ENCODE measurements around the gene LTA4H.

LTA4H gene

DNA sequence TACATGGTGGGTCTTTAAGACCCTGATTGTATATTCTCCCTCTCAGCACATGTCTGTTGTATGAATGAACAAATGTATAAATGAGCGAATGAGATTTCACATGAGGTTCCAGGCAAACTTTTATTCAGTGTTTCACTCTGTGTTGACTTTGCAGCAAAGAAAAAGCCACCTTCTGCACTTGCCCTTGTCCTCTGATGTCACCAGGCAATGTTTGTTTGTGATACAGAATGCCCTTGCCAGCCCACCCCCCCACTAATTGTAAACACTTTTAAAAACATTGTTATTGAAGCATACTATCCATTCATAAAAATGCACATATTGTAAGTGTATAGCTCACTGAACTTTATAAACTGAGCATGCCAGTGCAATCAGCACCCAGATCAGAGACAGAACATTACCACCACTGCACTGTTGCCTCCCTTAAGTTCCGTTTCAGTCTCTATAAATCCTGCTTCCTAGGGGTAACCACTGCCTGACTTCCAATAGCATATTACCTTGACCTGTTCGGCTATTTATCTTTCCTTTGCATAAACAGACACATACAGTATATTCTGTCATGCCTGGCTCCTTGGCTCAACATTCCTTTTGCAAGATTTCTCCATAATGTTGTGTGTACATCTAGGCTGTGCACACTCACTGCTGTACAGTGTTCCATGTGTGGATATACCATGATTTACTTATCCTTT, 11.3 kb upstream of the LTA4H start:
- ATAC-seq, result no peak
- TF ChIP-seq ZC3H10 (CRISPR knock-in tag; IDR thresholded peaks at IDR 0.05), result no peak
- TF ChIP-seq, protein P1, sequence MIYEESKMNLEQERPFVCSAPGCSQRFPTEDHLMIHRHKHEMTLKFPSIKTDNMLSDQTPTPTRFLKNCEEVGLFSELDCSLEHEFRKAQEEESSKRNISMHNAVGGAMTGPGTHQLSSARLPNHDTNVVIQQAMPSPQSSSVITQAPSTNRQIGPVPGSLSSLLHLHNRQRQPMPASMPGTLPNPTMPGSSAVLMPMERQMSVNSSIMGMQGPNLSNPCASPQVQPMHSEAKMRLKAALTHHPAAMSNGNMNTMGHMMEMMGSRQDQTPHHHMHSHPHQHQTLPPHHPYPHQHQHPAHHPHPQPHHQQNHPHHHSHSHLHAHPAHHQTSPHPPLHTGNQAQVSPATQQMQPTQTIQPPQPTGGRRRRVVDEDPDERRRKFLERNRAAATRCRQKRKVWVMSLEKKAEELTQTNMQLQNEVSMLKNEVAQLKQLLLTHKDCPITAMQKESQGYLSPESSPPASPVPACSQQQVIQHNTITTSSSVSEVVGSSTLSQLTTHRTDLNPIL (CRISPR knock-in tag; IDR thresholded peaks at IDR 0.05; ENCODE audit: low read depth), result no peak
- no peak for TF ChIP-seq PPARA (CRISPR knock-in tag; IDR thresholded peaks at IDR 0.05; ENCODE audit: borderline replicate concordance)
- TF ChIP-seq, protein P2, sequence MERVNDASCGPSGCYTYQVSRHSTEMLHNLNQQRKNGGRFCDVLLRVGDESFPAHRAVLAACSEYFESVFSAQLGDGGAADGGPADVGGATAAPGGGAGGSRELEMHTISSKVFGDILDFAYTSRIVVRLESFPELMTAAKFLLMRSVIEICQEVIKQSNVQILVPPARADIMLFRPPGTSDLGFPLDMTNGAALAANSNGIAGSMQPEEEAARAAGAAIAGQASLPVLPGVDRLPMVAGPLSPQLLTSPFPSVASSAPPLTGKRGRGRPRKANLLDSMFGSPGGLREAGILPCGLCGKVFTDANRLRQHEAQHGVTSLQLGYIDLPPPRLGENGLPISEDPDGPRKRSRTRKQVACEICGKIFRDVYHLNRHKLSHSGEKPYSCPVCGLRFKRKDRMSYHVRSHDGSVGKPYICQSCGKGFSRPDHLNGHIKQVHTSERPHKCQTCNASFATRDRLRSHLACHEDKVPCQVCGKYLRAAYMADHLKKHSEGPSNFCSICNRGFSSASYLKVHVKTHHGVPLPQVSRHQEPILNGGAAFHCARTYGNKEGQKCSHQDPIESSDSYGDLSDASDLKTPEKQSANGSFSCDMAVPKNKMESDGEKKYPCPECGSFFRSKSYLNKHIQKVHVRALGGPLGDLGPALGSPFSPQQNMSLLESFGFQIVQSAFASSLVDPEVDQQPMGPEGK (CRISPR knock-in tag; IDR thresholded peaks at IDR 0.05; ENCODE audit: borderline replicate concordance), result no peak
- TF ChIP-seq, protein P3, sequence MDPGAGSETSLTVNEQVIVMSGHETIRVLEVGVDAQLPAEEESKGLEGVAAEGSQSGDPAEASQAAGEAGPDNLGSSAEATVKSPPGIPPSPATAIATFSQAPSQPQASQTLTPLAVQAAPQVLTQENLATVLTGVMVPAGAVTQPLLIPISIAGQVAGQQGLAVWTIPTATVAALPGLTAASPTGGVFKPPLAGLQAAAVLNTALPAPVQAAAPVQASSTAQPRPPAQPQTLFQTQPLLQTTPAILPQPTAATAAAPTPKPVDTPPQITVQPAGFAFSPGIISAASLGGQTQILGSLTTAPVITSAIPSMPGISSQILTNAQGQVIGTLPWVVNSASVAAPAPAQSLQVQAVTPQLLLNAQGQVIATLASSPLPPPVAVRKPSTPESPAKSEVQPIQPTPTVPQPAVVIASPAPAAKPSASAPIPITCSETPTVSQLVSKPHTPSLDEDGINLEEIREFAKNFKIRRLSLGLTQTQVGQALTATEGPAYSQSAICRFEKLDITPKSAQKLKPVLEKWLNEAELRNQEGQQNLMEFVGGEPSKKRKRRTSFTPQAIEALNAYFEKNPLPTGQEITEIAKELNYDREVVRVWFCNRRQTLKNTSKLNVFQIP (CRISPR knock-in tag; IDR thresholded peaks at IDR 0.05; ENCODE audit: borderline replicate concordance, low read depth), result no peak
- TF ChIP-seq ARNTL (CRISPR knock-in tag; IDR thresholded peaks at IDR 0.05; ENCODE audit: borderline replicate concordance, low read depth), result no peak
- no peak for TF ChIP-seq ESRRG (CRISPR knock-in tag; IDR thresholded peaks at IDR 0.05)
- no peak for TF ChIP-seq GLIS3 (CRISPR knock-in tag; IDR thresholded peaks at IDR 0.05)
- no peak for TF ChIP-seq TOX (CRISPR knock-in tag; IDR thresholded peaks at IDR 0.05; ENCODE audit: borderline replicate concordance)
- no peak for TF ChIP-seq TCF4 (CRISPR knock-in tag; IDR thresholded peaks at IDR 0.05; ENCODE audit: borderline replicate concordance)
- TF ChIP-seq, protein P4, sequence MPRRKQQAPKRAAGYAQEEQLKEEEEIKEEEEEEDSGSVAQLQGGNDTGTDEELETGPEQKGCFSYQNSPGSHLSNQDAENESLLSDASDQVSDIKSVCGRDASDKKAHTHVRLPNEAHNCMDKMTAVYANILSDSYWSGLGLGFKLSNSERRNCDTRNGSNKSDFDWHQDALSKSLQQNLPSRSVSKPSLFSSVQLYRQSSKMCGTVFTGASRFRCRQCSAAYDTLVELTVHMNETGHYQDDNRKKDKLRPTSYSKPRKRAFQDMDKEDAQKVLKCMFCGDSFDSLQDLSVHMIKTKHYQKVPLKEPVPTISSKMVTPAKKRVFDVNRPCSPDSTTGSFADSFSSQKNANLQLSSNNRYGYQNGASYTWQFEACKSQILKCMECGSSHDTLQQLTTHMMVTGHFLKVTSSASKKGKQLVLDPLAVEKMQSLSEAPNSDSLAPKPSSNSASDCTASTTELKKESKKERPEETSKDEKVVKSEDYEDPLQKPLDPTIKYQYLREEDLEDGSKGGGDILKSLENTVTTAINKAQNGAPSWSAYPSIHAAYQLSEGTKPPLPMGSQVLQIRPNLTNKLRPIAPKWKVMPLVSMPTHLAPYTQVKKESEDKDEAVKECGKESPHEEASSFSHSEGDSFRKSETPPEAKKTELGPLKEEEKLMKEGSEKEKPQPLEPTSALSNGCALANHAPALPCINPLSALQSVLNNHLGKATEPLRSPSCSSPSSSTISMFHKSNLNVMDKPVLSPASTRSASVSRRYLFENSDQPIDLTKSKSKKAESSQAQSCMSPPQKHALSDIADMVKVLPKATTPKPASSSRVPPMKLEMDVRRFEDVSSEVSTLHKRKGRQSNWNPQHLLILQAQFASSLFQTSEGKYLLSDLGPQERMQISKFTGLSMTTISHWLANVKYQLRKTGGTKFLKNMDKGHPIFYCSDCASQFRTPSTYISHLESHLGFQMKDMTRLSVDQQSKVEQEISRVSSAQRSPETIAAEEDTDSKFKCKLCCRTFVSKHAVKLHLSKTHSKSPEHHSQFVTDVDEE (CRISPR knock-in tag; IDR thresholded peaks at IDR 0.05), result no peak
- TF ChIP-seq SNAI2 (CRISPR knock-in tag; IDR thresholded peaks at IDR 0.05), result no peak
- no peak for TF ChIP-seq RARB (CRISPR knock-in tag; IDR thresholded peaks at IDR 0.05)
- TF ChIP-seq, protein P5, sequence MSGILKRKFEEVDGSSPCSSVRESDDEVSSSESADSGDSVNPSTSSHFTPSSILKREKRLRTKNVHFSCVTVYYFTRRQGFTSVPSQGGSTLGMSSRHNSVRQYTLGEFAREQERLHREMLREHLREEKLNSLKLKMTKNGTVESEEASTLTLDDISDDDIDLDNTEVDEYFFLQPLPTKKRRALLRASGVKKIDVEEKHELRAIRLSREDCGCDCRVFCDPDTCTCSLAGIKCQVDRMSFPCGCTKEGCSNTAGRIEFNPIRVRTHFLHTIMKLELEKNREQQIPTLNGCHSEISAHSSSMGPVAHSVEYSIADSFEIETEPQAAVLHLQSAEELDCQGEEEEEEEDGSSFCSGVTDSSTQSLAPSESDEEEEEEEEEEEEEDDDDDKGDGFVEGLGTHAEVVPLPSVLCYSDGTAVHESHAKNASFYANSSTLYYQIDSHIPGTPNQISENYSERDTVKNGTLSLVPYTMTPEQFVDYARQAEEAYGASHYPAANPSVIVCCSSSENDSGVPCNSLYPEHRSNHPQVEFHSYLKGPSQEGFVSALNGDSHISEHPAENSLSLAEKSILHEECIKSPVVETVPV (CRISPR knock-in tag; IDR thresholded peaks at IDR 0.05), result no peak
- no peak for TF ChIP-seq ZNF565 (CRISPR knock-in tag; conservative IDR thresholded peaks at IDR 0.05; ENCODE audit: low read depth)
- TF ChIP-seq OSR1 (CRISPR knock-in tag; IDR thresholded peaks at IDR 0.05), result no peak
- TF ChIP-seq ZNF8 (CRISPR knock-in tag; IDR thresholded peaks at IDR 0.05), result no peak
- no peak for TF ChIP-seq BACH2 (CRISPR knock-in tag; IDR thresholded peaks at IDR 0.05; ENCODE audit: borderline replicate concordance)
- no peak for TF ChIP-seq ZNF70 (CRISPR knock-in tag; IDR thresholded peaks at IDR 0.05)

DNA sequence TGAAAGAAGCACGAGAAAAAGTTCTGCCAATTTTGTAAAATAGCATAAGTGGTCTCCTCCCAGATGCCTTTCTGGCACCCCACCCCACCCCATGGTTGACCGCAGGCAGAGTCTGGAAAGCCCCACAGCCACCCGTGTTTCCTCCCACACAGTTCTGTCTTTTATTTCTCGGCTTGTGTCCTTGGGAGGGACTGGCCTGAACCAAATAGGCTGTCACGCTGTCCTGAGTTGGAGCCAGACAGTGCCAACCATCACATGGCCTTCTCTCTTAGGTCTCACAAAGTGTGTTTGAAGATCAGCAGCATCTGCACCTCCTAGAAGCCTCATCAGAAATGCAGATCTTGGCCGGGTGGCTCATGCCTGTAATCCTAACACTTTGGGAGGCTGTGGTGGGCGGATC, 10.2 kb upstream of the LTA4H start:
- no peak for ATAC-seq

More for the DNA sequence above, 10.2 kb upstream of the LTA4H start:
- TF ChIP-seq CSDC2 (CRISPR knock-in tag; IDR thresholded peaks at IDR 0.05), result no peak
- TF ChIP-seq, protein P4 (CRISPR knock-in tag; IDR thresholded peaks at IDR 0.05), result no peak
- no peak for TF ChIP-seq ZNF70 (CRISPR knock-in tag; IDR thresholded peaks at IDR 0.05)
- TF ChIP-seq PPARA (CRISPR knock-in tag; IDR thresholded peaks at IDR 0.05; ENCODE audit: borderline replicate concordance), result no peak
- TF ChIP-seq ZNF8 (CRISPR knock-in tag; IDR thresholded peaks at IDR 0.05), result no peak
- TF ChIP-seq GLIS3 (CRISPR knock-in tag; IDR thresholded peaks at IDR 0.05), result no peak
- TF ChIP-seq ZFP30 (CRISPR knock-in tag; IDR thresholded peaks at IDR 0.05), result no peak
- TF ChIP-seq, protein P3 (CRISPR knock-in tag; IDR thresholded peaks at IDR 0.05; ENCODE audit: borderline replicate concordance, low read depth), result no peak
- TF ChIP-seq RARB (CRISPR knock-in tag; IDR thresholded peaks at IDR 0.05), result no peak
- TF ChIP-seq, protein P5 (CRISPR knock-in tag; IDR thresholded peaks at IDR 0.05), result no peak
- no peak for TF ChIP-seq TOX (CRISPR knock-in tag; IDR thresholded peaks at IDR 0.05; ENCODE audit: borderline replicate concordance)
- TF ChIP-seq ZFP3 (CRISPR knock-in tag; IDR thresholded peaks at IDR 0.05), result no peak
